Hematopoietic multipotent progenitor cell treated with erythropoietin and hydrocortisone succinate and interleukin-3 and kit ligand, for 15 days (in vitro differentiated cells): ENCODE measurements around the gene PTPN1.
"Not testable (repeated sequence)": the region's sequence is repeated elsewhere in the genome, so short reads cannot be mapped to it uniquely, and the experiment has no call there.

Experiments used
- DNase-seq: peaks from one replicate; pipeline ENCODE4 v3.0.0-alpha.2; 2015; ENCODE audit warnings: low spot score

PTPN1 gene

GRCh38 chr20:50558483-50558925, 48.3 kb downstream of the PTPN1 start:
- DNase-seq, result no peak

GRCh38 chr20:50559149-50559548, 49.0 kb downstream of the PTPN1 start:
- DNase-seq, result no peak

- DNase-seq, result no peak
Observed at GRCh38 chr20:50559856-50560638, 49.9 kb downstream of the PTPN1 start.

DNA sequence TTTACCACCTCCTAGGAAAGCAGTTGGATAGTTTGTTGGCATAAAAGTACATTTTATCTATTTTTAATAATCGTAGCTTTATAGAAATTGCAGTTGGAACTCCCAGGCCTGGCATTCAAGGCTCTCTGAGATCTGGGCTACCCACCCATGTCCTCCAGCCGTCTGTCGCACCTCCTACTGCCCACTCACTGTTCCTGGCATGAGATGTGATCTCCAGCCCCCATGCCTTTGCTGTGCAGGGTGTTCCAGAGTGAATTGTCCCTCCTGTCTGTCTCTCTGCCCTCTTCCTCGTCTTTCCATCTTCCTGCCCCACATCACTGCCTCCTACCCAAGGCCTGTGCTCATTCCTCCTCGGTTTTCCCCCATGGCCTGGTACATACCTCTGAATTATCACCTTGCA, 50.7 kb downstream of the PTPN1 start:
- DNase-seq, result no peak

DNA sequence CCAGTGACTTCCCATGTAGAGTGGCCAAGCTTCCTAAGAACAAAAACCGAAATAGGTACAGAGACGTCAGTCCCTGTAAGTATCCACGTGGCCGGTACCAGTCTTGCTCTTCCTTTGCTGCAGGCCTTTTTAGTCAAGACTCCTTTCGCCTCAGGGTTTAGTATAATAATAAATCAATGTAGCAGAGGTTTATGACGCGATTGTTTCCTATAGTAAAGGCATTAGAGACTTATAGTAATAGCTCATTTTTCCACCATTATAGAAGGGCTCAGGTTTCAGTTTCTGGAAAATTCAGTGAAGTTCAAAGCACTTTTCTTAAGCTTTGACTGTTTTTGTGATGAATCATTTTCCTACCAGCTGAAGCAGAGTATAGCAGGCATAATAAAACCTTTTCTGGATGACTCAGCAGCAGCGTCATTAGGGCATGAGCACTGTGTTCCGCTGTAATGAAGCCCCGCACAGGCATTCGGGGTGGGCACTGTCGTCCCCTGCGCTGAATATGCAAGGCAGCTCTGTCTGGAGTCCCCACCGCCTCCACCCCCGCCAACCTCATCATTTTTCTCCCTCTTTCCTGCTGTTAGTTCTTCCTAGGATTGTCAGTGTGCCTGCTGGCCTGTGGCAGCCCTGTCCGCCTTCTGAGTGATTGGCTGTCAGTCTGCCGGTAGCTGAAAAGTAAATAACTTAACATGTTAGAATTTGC, 51.3 kb downstream of the PTPN1 start:
- no peak for DNase-seq

DNA sequence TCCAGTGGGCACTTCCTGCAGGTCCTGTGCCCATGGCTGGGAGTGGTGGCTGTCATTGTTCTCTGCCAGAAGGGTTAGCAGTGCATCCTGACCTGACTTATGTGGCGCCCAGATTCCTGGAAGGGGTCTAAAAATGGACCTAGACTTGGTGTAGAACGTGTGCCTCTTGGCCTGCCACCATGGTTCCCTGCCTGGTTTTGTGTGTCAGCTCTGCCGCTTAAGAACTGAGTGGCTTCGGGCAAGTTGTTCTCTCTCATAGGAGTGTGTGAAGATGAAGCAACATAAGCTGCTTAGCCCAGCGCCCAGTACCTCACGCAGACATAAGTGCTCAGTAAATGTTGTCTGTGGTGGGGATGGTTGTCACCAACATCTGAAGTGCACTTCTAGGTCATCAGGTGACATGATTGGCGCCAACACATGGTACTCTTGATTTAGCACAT, 52.1 kb downstream of the PTPN1 start:
- no peak for DNase-seq

DNA sequence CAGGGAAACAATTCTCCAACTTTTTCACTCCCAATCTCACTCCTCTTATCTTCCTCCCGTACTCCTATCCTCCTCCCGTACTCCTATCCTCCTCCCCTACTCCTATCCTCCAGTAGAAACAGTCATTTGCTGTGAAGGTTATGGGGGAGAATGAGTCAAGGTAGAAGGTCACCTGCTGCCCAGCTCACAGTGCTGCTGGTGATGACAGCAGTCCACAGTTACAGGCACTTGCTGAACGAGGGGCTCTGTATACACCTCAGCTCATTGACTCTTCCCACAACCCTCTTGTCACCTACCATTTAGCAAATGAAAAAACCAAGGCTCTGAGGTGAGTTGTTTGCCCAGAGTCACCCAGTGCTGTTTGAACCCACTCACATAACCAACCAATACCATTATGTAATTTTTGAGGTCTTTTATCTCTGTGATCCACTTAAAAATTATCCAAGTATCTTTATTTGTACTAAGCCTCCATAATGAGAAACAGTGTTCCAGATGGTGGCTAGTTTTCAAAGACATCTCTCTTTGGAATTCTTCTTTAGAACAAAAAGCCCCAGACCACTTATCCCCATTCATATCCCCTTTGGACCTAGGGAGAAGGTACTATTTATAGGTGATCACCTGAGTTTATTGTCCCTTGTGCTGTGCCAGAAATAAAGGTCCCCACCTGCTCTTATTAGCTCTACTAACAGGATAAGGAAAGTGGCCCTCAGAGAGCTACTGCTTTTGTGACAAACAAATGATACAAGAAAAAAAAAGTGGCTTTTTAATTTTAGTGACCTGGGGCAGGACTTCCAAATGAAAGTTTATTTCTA, 53.2 kb downstream of the PTPN1 start:
- DNase-seq, result no peak

GRCh38 chr20:50565383-50565782, 55.2 kb downstream of the PTPN1 start:
- no peak for DNase-seq

DNA sequence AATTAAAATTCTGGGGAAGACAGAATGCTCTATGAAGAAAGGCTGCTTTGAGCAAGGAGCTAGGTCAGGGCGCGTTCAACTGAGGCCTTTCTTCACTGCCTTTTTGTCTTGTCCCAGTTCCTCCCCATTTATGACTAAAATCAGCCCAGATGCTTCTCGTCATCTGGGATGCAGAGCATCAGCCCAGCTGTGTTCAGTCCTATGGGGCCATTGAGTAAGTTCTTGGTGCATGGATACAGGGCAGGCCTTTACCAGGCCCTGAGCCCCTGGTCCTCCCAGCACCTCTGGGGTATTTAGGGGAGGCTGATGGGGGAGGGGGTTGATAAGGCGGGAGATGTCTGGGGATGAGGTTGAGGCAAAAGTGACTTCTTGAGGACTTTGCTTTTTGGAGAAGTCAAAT, 55.7 kb downstream of the PTPN1 start:
- DNase-seq, result no peak

- no peak for DNase-seq
Observed at GRCh38 chr20:50567860-50568548, 57.8 kb downstream of the PTPN1 start.

GRCh38 chr20:50568549-50568942, 58.4 kb downstream of the PTPN1 start:
- no peak for DNase-seq

DNA sequence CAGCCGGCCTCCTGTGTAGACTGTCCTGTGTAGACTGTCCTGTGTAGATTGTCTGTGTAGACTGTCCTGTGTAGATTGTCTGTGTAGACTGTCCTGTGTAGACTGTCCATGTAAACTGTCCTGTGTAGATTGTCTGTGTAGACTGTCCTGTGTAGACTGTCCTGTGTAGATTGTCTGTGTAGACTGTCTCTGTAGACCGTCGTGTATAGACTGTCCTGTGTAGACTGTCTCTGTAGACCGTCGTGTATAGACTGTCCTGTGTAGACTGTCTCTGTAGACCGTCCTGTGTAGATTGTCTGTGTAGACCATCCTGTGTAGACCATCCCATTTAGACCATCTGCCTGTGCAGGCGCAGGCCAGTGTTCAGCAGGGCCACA, 59.3 kb downstream of the PTPN1 start:
- not testable (repeated sequence) for DNase-seq

DNA sequence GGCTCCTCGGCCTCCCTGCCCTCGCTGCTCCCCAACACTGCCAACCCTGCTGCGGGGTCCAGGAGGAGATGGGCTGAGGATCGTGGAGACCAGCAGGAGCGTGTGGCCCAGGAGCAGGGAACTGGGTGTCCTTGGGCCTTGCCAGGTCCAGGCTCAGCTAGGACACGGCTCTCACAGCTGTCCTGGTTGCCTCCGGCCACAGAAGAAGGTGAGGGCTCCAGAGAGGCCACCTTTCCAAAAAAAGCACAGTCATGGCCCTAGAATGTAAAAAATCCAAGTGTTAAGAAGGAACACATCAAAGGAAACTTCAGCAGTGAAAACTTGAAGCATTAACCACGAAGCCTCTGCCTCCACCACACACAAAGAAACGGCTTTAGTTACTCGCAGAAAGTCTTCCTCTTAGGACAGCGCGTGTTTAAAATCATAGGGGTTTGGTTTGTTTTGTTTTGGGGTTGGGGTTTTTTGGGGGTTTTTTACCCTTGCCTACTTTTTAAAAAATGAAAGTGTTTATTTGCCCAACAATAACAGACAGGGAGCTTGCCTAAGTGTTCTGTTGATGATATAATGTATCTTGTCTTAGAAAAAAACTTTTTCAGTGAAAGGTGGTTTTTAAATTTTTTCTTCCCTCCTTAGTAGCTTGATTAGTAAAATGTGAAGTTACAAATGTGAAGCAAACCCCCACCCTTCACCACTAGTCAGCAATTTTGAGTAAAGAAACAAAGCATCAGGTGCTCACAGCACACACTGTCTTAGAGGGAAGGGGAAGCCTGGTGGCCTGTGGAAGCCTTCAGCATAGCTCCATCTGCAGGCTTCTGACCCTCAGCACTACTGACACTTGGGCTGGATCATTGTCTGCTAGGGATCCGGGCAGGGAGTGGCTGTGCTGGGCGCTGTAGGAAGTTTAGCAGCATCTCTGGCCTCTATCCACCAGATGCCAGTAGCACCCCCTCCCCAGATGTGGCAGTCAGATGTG, 60.0 kb downstream of the PTPN1 start:
- no peak for DNase-seq

DNA sequence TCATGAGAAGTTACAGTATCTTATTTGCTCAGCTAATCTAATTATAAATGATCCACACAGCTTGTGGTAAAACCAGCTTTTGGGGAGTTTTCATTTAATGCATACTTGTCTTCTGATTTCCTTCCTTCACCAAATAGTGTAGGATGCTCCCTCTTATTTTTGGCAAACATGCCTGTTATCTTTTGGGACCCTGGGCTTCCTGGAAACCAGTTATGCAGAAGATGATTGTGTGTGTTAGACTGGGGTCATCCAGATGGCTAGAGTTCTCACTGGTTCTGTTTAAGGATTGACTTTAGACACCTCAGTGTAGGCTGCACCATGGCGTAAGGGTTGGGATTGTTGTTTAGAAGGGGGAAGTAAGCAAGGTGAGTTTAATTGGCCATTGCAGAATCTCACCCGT, 61.3 kb downstream of the PTPN1 start:
- DNase-seq, result no peak

DNA sequence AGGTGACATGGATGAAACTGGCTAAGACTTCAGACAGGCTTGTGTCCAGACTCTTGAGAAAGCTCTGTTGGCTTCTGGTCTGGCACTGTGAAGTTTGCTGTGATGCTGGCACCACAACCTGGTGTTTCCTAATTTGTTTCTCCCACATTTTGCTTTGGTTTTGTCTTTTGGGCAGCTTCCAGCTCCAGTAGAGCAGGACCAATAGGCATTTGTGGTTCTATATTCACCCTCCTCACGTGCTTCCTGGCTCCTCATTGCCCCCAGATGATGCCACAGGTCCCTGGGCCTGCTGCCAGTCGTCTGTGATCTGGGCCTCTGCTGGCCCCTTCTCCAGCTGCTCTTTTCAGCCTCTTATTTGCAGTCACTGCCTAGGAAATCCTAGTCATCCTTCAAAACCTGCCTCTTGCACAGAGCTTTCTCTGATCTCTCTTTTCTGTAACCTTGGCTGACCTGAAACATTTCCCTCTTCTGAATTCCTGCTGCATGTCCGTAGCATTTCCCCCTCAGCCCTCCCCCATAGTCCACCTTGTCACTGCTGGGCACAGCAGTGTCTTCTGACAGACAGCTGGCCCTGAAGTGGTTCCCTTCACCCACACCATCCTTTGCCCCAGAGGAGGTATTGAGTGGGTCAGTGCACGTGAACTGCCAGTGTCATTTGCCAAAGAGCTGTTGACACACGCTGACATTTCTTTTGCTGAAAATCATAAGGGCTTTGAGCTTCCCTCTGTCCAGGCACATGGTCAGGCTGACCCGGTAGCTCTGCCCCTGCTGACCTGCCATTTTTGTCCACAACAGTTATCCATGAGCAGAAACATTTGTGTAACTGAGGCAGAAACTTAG, 63.0 kb downstream of the PTPN1 start:
- DNase-seq, result no peak

DNA sequence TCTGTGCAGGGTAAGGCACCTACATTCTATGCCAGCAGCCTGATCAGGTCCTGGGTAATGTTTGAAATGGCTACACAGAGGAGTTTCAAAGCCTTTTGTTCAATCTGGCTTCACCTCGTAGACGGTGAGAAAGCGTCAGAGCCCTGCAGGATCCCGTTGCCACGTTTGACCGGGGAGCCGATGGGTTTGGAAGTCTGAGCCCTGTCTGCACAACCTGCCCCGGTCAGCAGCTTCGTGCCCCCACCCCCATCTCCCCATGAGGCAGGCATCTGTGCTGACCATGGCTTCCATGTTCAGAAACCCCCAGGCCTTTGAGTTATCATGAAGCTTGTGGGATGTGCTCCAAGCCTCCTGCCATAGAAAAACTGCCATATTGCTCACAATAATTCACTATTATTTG, 63.9 kb downstream of the PTPN1 start:
- DNase-seq, result no peak

DNA sequence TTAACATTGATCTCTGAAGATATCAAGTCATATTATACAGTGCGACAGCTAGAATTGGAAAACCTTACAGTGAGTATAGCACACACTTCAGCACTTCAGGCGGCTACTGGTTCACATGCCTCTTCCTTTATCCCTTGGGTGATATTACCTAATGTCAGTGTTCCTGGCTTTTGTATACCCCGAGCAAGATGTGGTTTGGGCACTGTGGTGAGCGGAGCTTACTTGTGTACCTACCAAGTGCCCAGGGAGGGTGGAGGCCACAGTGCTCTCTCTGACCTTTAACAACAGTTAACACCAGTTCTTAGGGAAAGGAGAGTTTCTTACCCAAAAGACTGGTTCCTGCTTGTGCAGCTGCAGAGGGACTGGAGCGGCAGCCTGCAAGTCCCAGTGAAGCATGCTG, 64.4 kb downstream of the PTPN1 start:
- DNase-seq, result no peak

GRCh38 chr20:50575865-50576720, 65.9 kb downstream of the PTPN1 start:
- DNase-seq, result peak; percentile 68
